WTC11 (cell line): ENCODE measurements around the gene GPATCH8. TPM values are rescaled to one million over a fixed set of nuclear protein-coding genes. Genes with fewer than 3 reads are reported as not detected.

ENCODE experiments used
- ATAC-seq: fragments of 200-7000 bp; cut with Tn5 transposase; 2 replicates; pipeline ENCODE4 v1.10.0; 2021; ENCODE audit warnings: mild to moderate bottlenecking, moderate library complexity
- CTCF ChIA-PET: fragments of 300-600 bp; sonication (Branson Sonifier 250); formaldehyde crosslinking; loops from one replicate; lab custom pipeline; 2021; ENCODE audit warnings: antibody characterized with exemption; lab: Charles Lee
- POLR2A ChIA-PET: fragments of 350-600 bp; sonication (Branson Sonifier 250); formaldehyde crosslinking; loops from one replicate; lab custom pipeline; 2021; ENCODE audit warnings: antibody characterized with exemption; lab: Charles Lee
- DNase-seq: peaks from one replicate; pipeline ENCODE4 v3.0.0; 2021; ENCODE audit warnings: low spot score
- H3K27ac Mint-ChIP-seq: 2 replicates; pipeline ENCODE4 v1.8.0; 2021; ENCODE audit warnings: mixed read lengths
- H3K27me3 Mint-ChIP-seq: 2 replicates; pipeline ENCODE4 v1.8.0; 2021; ENCODE audit warnings: low read depth, mild to moderate bottlenecking, moderate library complexity, mixed read lengths
- H3K36me3 Mint-ChIP-seq: 2 replicates; pipeline ENCODE4 v1.8.0; 2021; ENCODE audit warnings: mixed read lengths
- H3K4me1 Mint-ChIP-seq: 2 replicates; pipeline ENCODE4 v1.8.0; 2022; ENCODE audit warnings: mixed read lengths
- H3K4me3 Mint-ChIP-seq: 2 replicates; pipeline ENCODE4 v1.8.0; 2021; ENCODE audit warnings: mild to moderate bottlenecking, moderate library complexity, mixed read lengths
- H3K9me3 Mint-ChIP-seq: 2 replicates; pipeline ENCODE4 v1.8.0; 2021; ENCODE audit warnings: mixed read lengths
- CREB1 ChIP-seq: sonication (generic); formaldehyde crosslinking; IDR thresholded peaks from 2 replicates; pipeline ENCODE4 v1.8.0; 2023; ENCODE audit warnings: mild to moderate bottlenecking, missing genetic modification reagents
- E2F4 ChIP-seq: sonication (generic); formaldehyde crosslinking; IDR thresholded peaks from 2 replicates; pipeline ENCODE4 v1.8.1; 2022; ENCODE audit warnings: low read depth, mild to moderate bottlenecking, moderate library complexity, missing genetic modification reagents, borderline replicate concordance
- GABPB1 ChIP-seq: sonication (generic); formaldehyde crosslinking; IDR thresholded peaks from 2 replicates; pipeline ENCODE4 v1.8.1; 2023; ENCODE audit warnings: mild to moderate bottlenecking, missing genetic modification reagents
- HMGA2 ChIP-seq: fragments of 250-450 bp; sonication (Bioruptor Pico); IDR thresholded peaks from 2 replicates; pipeline ENCODE4 v1.4.0; 2021; ENCODE audit warnings: mild to moderate bottlenecking, moderate library complexity
- HMGXB4 ChIP-seq: sonication (generic); formaldehyde crosslinking; IDR thresholded peaks from 2 replicates; pipeline ENCODE4 v1.8.1; 2023; ENCODE audit warnings: mild to moderate bottlenecking, moderate library complexity, missing genetic modification reagents
- IRF2 ChIP-seq: sonication (generic); formaldehyde crosslinking; IDR thresholded peaks from 2 replicates; pipeline ENCODE4 v1.8.0; 2022; ENCODE audit warnings: low read depth, missing genetic modification reagents, borderline replicate concordance
- JAZF1 ChIP-seq: fragments of 250-450 bp; sonication (Bioruptor Pico); IDR thresholded peaks from 2 replicates; pipeline ENCODE4 v1.9.0; 2021; ENCODE audit warnings: moderate library complexity, mild to moderate bottlenecking, inconsistent platforms
- MAX ChIP-seq: sonication (generic); formaldehyde crosslinking; IDR thresholded peaks from 2 replicates; pipeline ENCODE4 v1.8.0; 2022; ENCODE audit warnings: mild to moderate bottlenecking, missing genetic modification reagents
- NFYB ChIP-seq: sonication (generic); formaldehyde crosslinking; conservative IDR thresholded peaks from 2 replicates; pipeline ENCODE4 v1.8.0; 2022; ENCODE audit warnings: low read depth, missing genetic modification reagents
- NR1H2 ChIP-seq: sonication (generic); formaldehyde crosslinking; IDR thresholded peaks from 2 replicates; pipeline ENCODE4 v1.9.0; 2021; ENCODE audit warnings: mild to moderate bottlenecking, moderate library complexity, missing genetic modification reagents
- NR2C2 ChIP-seq: sonication (generic); formaldehyde crosslinking; IDR thresholded peaks from 2 replicates; pipeline ENCODE4 v1.8.0; 2022; ENCODE audit warnings: mild to moderate bottlenecking, missing genetic modification reagents
- PRDM15 ChIP-seq: sonication (generic); formaldehyde crosslinking; IDR thresholded peaks from 2 replicates; pipeline ENCODE4 v1.8.0; 2022; ENCODE audit warnings: missing genetic modification reagents
- RELA ChIP-seq: sonication (generic); formaldehyde crosslinking; IDR thresholded peaks from 2 replicates; pipeline ENCODE4 v1.8.1; 2022; ENCODE audit warnings: missing genetic modification reagents, mild to moderate bottlenecking, borderline replicate concordance
- SP1 ChIP-seq: sonication (generic); formaldehyde crosslinking; conservative IDR thresholded peaks from 2 replicates; pipeline ENCODE4 v1.8.1; 2022; ENCODE audit warnings: missing genetic modification reagents
- USF2 ChIP-seq: sonication (generic); formaldehyde crosslinking; IDR thresholded peaks from 2 replicates; pipeline ENCODE4 v1.8.1; 2023; ENCODE audit warnings: mild to moderate bottlenecking, missing genetic modification reagents, moderate library complexity
- ZNF121 ChIP-seq: sonication (generic); formaldehyde crosslinking; IDR thresholded peaks from 2 replicates; pipeline ENCODE4 v1.8.0; 2023; ENCODE audit warnings: missing genetic modification reagents
- total RNA-seq: library from RNA; stranded (reverse); gene quantifications from 3 replicates; pipeline ENCODE4 v1.2.3, GENCODE V29; 2021
- TF ChIP-seq, protein P1 (sequence below): sonication (generic); formaldehyde crosslinking; IDR thresholded peaks from 2 replicates; pipeline ENCODE4 v1.8.0; 2022; ENCODE audit warnings: mild to moderate bottlenecking, missing genetic modification reagents
- TF ChIP-seq, protein P2 (sequence below): fragments of 200-600 bp; IDR thresholded peaks from 2 replicates; pipeline ENCODE4 v1.8.0; 2022; ENCODE audit warnings: antibody characterized with exemption

The GPATCH8 gene
- total RNA-seq, 1 experiment from 2014 or later = 51.9 TPM

DNA sequence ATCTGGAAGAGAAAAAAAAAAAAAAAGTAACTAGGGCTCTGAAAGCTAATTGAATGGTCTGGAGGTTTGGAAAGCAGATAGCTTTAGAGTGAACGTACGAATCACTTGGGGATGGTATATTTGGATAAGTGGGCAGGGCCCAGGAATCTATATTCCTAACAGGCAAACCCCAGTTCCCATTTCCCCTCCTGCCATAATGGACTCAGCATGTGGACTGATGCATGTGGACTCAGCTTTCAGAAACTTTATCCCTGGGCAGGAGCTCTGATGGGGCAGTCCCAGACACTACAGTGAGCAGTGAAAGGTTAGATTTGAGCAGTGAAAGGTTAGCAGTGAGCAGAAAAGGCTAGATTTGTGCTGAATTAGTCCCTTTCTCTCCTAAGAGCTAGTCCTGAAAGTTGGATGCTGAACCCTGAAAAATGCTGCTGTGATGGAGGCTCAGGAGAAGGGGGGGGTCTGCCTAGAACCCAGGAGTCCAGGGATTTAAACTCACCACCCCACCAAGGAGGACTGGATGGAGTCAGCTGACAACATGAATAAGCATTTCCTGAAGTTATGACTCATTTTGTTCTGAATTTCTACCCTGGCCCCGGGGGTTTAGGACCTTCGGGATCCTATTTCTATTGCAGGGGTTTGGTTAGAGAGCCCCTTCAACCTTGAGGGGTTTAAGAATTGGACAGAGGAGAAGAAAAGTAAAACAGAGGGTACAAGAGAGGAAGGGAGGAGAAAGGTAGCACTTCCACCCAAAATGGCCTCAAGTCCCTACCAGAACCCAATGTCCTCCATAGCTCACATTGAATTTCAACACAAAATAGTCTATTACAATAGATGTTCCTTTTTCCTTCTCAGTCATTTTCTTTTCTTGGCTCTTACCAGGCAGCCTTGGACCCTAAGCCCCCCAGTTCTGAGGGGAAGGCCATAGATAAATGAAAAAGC lies 43.7 kb upstream of the GPATCH8 start:
- no peak for TF ChIP-seq USF2 (CRISPR knock-in tag)
- TF ChIP-seq, protein P1, sequence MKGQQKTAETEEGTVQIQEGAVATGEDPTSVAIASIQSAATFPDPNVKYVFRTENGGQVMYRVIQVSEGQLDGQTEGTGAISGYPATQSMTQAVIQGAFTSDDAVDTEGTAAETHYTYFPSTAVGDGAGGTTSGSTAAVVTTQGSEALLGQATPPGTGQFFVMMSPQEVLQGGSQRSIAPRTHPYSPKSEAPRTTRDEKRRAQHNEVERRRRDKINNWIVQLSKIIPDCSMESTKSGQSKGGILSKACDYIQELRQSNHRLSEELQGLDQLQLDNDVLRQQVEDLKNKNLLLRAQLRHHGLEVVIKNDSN (CRISPR knock-in tag) = no peak
- no peak for TF ChIP-seq NR2C2 (CRISPR knock-in tag)
- TF ChIP-seq SP1 = no peak
- TF ChIP-seq ZNF121 (CRISPR knock-in tag) = no peak
- TF ChIP-seq HMGA2 (CRISPR knock-in tag) = no peak
- TF ChIP-seq RELA = no peak
- no peak for TF ChIP-seq E2F4 (CRISPR knock-in tag)
- TF ChIP-seq, protein P2, sequence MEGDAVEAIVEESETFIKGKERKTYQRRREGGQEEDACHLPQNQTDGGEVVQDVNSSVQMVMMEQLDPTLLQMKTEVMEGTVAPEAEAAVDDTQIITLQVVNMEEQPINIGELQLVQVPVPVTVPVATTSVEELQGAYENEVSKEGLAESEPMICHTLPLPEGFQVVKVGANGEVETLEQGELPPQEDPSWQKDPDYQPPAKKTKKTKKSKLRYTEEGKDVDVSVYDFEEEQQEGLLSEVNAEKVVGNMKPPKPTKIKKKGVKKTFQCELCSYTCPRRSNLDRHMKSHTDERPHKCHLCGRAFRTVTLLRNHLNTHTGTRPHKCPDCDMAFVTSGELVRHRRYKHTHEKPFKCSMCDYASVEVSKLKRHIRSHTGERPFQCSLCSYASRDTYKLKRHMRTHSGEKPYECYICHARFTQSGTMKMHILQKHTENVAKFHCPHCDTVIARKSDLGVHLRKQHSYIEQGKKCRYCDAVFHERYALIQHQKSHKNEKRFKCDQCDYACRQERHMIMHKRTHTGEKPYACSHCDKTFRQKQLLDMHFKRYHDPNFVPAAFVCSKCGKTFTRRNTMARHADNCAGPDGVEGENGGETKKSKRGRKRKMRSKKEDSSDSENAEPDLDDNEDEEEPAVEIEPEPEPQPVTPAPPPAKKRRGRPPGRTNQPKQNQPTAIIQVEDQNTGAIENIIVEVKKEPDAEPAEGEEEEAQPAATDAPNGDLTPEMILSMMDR = no peak
- TF ChIP-seq JAZF1 (CRISPR knock-in tag) = no peak
- no peak for TF ChIP-seq HMGXB4
- no peak for TF ChIP-seq MAX (CRISPR knock-in tag)
- no peak for TF ChIP-seq NFYB (CRISPR knock-in tag)
- TF ChIP-seq NR1H2 (CRISPR knock-in tag) = no peak
- TF ChIP-seq CREB1 (CRISPR knock-in tag) = no peak
- TF ChIP-seq GABPB1 = no peak
- TF ChIP-seq IRF2 (CRISPR knock-in tag) = no peak
- TF ChIP-seq PRDM15 (CRISPR knock-in tag) = no peak
- TF ChIP-seq, all 79 proteins: peak for 0
- Mint-ChIP-seq H3K4me1 (peaks cover 82% of the 10 kb centered on the region), H3K4me3 (no peak overlapping the region), H3K9me3 (no peaks in the 10 kb centered on the region), H3K27me3 (peaks cover 81% of the 10 kb centered on the region), H3K27ac (no peak overlapping the region), H3K36me3 (peaks cover 4% of the 10 kb centered on the region; the same call in 1 of the 2 replicates)
- DNase-seq (no peak), ATAC-seq (no peak)
- CTCF ChIA-PET = interaction anchor here (0.6 to 5.2 kb wide), 6 partner anchors 10 to 65 kb away, joined by 3 to 34 read pairs (median 5); partner anchors contain the start of gene FZD2
- POLR2A ChIA-PET = interaction anchor here (0.6 to 4.7 kb wide), 3 partner anchors 10 to 69 kb away, joined by 3 to 79 read pairs (median 16); partner anchors contain the start of gene FZD2
